NCI-H748 (cell line): ENCODE data around the gene HOTAIR.
A peak's percentile ranks its signal among the peaks of the same experiment; 100 is the strongest.

Experiments used
- DNase-seq: peaks from one replicate; lab custom pipeline; 2025; ENCODE audit not compliant: unreplicated experiment; lab: John Stamatoyannopoulos, UW

Gene HOTAIR

DNA sequence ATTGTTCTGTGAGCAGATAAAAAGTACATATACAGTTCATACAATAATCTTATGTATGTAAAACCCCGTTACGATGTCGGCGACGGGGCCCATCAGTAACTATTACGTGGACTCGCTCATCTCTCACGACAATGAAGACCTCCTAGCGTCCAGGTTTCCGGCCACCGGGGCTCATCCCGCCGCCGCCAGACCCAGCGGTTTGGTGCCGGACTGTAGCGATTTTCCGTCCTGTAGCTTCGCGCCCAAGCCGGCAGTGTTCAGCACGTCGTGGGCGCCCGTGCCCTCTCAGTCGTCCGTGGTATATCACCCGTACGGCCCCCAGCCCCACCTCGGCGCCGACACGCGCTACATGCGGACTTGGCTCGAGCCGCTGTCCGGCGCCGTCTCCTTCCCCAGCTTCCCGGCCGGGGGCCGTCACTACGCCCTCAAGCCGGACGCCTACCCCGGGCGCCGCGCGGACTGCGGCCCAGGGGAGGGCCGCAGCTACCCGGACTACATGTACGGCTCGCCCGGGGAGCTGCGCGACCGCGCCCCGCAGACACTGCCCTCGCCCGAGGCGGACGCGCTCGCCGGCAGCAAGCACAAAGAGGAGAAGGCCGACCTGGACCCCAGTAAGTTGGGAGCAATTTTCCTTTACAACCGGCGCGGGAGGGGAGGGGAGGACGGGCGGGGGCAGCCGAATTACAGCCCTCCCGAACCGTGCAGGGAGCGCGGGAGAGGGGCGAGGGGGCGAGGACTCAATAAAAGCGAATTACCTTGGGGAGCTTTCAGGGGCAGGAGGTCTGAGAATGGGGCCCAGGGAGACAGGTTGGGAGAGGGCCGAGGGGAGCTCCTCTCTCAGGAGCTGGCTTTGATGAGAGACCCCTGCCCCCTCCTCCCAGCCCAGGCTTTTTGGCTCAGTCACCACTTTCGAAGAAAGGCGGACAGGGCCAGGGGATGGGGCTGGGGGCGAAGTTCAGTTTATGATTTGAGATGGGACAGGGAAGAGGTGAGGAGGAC, 25.7 kb upstream of the HOTAIR start, which contains the start of gene HOXC9:
Gene HOXC9 (plus strand): TSS at position 46 of the 999 bp plus-strand sequence. CDS start 28 bp downstream, at position 74.
- DNase-seq: peak; percentile 76

GRCh38 chr12:53999559-54000115, 24.9 kb upstream of the HOTAIR start:
- DNase-seq: peak; percentile 90

DNA sequence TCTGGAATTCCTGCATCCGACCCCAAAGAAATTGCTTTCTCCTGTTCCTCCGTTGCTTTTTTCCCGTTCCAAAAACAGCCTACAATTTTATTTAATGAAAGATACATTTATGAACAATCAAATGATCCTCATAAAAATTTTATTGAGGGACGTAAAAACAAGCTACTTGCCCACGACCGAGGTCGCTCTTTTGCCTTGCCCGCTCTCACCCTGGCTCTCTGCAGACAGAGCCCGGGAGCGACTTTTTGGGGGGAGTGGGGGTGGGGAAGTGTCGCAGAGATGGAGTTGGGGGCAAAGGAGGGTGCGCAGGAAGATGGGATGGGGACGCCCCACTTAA, 24.1 kb upstream of the HOTAIR start:
- DNase-seq: no peak

- no peak for DNase-seq
Observed at GRCh38 chr12:53998110-53998899, 23.6 kb upstream of the HOTAIR start.

DNA sequence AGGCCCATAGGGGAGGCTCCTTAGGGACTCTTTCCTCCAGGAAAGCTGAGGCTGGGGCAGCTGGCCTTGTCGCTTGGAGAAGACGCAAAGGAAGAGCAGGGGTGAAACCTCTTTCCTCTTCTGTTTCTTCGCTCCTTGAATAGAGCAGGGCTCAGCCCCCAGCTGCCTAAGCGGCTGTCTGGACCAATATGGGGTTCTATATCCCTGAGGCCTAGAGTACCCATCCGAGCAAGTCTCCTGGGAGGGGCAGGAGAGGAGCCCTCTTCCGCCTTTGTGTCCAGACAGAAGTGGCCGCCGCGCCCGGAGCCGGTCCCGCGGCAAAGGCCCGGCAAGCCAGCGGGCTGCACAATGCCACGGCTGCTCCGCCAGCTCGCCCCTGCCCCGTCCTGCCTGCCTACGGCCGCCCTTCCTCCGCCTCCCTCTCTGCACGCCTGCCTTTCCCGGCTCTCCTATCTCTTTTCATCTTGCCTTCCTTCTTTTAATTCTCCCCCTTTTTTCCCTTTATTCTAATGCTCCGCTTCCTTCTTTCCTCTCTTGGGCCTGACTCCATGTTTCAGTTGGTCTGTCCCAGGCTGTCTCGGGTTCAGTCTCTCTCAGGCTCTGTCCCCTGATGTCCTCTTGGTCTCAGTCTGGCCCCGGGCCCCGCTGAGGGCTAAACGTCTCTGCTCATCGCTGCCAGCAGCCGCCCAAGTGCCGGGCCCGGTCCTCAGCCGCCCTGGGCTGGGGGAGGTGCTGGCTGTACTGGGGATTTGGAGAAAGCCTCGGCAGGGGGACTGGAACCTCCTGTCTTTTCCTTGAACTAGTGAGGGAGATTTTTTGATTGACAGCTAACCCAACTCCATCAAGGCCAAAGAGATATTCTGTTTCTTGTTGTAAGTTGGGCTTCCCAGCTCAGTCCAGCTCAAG, 22.7 kb upstream of the HOTAIR start:
- DNase-seq: peak; percentile 11

DNA sequence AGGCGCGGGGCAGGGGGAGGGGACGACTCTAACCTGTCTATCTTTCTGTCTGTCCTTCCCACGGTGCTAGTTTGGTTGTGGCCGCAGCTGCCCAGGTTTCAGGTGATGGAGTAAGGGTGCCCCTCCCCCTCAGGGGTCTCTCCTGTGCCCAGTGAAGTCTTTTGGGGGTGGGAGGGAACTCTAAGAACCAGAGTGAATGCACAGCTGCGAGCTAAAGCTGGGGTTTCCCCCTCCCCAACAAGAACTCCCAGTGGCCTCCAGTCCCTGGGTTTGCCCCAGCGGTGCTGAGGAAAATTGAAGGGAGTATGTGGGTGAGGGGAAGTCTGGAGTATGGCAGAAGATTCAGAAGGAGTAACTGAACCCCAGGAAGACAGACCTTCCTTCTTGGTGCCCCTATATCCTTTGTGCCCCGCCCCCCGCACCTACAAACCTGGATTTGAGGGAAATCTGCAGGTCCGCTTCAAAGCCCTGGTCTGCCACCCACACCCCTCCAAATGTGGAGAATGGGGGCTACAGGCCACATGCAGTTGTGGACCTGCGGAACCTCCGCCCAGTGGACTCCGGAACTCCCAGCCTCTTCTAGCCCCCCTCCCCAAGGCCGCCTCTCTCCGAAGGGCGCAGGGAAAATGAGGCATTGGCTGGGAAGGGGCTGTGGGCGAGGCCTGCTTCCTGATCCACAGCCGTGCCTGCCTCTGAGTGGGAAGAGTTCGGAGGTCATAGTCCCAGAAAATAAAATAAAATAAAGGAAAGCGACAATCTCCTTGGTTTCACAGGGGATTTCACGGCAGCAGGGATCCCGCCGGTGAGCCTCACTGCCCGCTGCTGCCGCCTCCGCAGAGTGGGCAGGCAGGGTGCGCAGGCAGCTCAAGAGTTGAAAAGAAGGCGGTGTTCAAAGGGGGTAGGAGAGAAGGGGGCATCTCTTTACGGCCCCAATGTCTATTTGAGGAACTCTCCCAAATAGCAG, 21.8 kb upstream of the HOTAIR start:
- DNase-seq: no peak

DNA sequence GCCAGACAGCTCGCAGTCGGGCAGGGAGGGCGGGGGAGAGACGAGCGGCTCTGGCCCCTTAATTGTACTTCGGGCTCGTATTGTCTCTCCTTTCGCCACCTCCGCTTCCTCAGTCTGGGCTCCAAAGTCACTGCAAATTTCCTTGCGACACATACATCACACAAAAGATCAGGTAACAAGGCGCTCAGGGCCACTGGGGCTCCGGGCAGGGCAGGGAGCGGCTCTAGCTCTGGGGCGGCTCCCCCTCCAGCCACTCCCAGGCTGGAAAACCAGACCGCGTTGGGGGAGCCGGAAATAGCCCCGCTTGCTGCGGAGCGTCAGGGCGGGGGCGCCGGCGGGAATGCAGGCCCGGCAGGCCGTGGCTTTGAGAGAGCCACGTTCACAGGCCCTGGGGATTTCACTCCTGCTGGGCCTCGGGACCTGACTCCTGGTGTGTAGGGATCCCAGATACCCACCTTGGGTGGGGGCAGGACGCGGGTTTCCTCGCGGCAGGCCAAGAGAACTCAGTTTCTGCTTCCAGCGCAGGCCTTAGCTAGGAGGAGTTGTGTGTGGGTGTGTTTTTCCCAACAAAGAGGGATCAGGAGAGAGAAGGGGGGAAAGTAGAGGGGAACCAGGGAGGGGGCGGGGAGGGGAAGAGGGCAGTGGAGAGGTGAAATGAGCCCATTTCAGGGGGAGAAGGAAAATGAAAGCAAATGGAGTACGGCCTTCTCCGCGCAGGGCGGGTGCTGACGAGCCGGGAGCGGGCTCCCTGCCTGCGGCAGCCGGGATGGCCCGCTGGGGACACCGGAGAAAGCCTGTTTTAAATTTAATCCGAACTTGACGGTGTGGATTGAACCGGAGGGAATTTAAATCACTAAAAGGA, 20.9 kb upstream of the HOTAIR start:
- peak; percentile 67 for DNase-seq

DNA sequence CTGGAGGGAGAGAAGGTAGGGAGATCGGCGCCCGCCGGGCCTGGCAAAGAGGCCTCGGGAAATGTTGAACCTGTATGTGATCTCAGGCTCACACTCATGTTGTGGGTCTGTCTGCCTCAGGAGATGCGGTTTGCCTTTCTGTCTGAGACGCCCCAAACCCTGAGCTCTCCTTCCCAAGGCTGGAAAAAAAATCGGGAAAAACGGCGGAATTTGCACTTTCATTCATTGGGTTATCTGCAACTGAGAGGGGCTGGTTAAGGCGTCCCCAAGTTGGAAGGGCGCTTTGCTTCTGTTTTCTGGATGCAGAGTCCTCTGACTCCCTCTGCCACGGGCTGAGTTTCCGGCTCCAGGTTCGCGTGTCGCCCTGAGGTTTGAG, 20.2 kb upstream of the HOTAIR start:
- no peak for DNase-seq

DNA sequence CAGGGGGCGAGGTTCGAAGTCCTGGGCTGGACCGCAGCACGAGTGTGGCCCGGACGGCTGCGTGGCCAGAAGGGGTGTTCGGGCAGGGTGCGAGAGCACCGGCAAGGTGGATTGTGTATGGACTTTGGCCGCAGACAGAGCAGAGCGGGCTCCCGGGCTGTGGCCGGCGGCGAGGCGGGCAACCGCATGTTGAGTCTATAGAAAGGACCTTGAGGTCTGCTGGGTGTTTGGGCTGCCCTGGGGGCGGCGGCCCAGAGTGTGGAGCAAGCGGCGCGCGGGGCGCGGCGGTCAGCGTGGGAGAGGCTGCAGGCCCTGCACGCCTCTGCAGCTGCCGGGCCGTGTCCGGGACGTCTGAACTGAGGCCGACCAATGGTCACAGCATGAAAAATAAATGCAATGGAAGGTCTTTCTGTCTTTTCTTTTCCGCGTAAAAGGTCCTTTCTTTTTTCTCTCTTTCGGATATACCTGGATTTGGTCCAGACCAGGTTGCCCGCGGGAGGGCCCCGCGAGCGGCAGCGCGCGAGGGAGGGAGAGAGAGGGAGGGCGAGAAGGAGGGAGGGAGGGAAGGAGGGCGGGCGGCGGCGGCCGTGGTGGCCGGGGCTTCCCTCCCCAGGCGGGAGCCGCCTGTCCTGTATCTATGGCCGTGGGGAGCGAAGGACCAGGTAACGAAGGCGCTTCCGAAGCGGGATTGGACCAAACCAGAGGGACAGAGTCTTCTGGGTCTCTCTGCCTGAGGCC, 19.7 kb upstream of the HOTAIR start:
- peak; percentile 42 for DNase-seq

DNA sequence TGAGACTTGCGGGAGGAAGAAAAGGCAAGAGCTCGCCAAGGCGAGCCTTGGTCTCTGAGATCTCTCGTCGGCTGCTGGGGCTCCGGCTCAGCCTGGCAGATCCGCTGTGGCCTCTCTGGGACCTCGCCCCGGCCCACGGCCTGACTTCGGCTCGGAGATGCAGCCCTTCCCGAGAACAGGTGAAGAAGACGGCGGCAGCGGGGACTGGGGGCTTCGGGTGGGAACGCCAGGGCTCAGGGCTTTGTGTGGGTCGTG, 19.2 kb upstream of the HOTAIR start:
- no peak for DNase-seq

DNA sequence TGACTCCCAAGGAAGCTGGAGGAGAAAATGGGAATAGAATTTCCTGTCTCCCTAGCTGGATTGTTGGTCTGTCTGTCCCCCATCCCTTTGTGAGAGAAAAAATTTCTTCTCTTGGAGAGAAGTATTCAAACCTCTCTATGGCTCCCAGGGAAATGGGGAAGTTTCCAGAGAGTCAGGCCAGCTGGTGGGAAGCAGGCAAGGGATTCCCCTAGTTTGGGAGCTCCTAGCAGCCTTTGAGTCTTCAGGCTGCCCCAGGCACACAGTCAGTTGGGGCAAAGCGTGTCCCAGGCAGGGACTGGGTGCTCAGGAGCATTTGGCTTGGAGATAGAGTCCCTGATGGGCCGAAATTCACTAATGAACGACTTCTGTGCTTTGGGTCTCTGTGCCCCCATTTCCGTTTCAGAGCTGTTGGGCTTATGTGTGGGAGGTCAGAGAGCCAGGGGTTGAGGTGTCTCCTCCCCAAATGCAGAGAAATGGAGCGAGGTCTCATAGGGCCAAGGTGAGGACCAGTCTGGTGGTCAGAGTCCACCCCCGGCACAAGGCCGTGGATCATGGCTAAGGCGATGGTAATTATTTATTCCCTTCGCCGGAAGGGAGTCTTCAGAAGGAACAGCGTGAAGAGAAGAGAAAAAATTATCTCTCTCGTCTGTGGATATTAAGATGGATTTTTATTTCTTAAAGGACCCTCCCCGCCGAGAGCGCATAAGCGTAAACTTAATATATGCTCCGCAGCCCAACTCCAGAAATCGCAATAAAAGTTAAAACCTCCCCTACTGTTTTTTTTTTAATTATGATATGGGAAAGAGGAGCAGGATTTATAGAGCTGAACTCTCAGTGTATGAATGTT, 18.6 kb upstream of the HOTAIR start:
- DNase-seq: no peak

DNA sequence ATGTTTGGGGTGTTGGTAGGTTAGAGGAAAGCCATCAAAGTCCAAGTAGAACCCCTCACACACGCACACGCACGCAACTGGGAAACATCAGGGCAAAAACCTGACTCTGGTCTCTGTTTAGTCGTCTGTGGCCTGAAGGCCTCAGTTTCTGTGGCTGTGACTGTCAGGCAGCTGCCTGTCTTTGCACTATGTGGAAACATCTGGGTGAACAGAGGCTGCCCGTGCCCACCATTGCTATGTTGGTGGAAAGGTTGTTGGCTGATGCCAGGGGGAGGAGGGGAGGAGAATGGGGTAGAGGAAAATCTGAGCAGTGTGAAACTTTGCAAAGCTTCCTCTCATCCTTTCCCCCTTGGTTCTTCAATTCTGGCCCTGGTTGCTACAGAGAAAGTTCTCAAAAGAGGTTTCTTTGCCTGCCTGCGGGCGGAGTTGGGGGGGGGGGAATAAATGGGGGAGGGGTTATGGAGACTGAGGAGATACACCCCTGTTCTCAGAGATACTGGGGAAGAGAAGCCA, 17.7 kb upstream of the HOTAIR start:
- DNase-seq: no peak

DNA sequence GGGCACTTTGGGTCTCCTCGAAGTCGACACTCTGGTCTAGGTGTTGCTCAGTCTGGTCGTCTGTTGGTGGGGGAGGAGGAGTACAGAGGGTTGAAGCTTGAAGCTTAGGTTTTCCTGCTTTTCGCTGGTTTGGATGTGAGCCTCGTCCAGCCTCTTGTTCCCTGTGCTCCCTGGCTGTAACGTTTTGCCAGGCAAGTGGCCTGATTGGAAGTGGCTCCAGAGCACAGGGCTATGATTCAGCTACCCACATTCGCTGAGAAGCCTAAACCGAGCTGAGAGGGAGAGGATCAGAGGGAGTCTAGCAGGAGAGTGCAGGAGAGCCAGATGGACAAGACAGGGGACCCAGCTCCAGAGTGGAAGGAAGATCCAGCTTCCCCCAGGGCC, 16.3 kb upstream of the HOTAIR start:
- DNase-seq: no peak

DNA sequence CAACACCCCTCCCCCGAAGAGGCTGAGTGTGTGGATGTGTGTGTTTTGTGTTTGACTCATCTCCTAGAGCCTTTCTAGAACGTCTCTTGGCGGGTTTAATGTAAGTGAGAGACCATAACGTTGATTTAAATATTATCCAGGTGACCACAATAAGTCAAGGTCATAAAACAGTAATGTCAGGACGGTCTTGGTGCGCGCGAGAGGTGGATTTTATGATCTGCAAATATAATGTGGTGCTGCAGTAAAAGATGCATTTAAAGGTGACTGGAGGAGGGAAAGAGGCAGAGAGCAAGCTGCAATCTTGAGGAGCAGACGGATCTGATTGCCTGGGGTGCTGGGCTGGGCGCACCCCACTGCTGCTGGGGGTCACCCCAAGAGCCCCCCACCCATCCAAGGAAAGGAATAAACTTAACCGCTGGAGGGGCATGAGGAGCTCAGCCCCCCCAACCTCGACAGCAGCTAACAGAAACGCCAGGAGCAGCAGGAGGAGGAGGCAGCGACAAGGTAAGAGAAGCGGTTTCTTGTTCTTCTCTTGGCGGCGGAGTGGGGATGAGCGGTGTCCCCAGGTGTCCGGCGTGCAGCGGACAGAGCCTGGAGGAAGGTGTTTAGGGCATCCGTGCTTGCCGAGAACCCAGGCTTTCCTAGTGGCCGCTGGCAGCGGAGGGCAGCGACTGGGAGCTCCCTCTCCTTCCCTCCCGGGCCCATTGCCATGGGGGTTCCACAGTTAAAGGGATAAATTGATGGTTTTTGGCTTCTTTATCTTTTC, 15.7 kb upstream of the HOTAIR start:
- DNase-seq: peak; percentile 63

DNA sequence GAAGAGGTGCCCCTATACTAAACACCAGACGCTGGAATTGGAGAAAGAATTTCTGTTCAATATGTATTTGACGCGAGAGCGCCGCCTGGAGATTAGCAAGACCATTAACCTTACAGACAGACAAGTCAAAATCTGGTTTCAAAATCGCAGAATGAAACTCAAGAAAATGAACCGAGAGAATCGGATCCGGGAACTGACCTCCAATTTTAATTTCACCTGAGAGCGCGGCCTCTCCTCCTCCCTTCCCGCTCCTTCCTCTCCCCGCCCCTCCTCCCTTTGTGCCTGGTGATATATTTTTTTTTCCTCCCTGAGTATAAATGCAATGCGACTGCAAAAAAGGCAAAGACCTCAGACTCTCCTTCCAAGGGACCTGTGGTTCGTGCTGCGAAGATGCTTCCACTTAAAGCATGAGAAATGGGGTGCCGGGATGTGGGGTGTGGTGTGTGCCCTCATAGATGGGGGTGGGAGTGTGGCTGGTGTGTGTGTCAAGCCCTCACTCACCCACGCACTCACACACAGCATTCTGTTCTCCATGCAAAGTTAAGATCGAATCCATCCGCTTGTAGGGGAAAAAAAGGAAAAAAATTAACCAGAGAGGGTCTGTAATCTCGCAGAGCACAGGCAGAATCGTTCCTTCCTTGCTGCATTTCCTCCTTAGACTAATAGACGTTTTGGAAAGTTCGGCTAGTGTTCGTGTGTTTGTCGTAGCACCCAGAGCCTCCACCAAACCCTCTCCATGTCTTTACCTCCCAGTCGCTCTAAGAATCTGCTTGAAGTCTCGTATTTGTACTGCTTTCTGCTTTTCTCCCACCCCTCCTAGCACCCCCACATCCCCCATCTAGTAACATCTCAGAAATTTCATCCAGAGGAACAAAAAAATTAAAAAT, 14.7 kb upstream of the HOTAIR start:
- DNase-seq: peak; percentile 69
